GM12878 (cell line): Measurements from ENCODE around the gene PEX11B. TPM values are rescaled to one million over a fixed set of nuclear protein-coding genes. Genes with fewer than 3 reads are reported as not detected.

Experiments used
- ATAC-seq: fragments of 200-7000 bp; cut with Tn5 transposase; 3 replicates; pipeline ENCODE4 v1.9.1; 2020; ENCODE audit warnings: mild to moderate bottlenecking, moderate library complexity
- BruUV-seq: library from RNA; stranded (reverse); fragments of 400-500 nt; replicated peaks from 2 replicates; lab custom pipeline; 2021; lab: Mats Ljungman, UMichigan
- CTCF ChIA-PET: fragments of 300-600 bp; sonication (Branson Sonifier 250); formaldehyde crosslinking; extraction: SDS; loops from one replicate; lab custom pipeline; 2021; ENCODE audit warnings: inconsistent platforms; lab: Yijun Ruan, JAX
- POLR2A ChIA-PET: fragments of 350-600 bp; formaldehyde crosslinking; extraction: SDS; loops from one replicate; lab custom pipeline; 2021; ENCODE audit warnings: inconsistent platforms; lab: Charles Lee
- RAD21 ChIA-PET: fragments of 300-600 bp; sonication (Branson Sonifier 250); formaldehyde crosslinking; loops from one replicate; lab custom pipeline; 2023; ENCODE audit warnings: antibody characterized with exemption; ENCODE audit not compliant: unreplicated experiment; lab: Charles Lee
- SMC1A ChIA-PET: fragments of 300-600 bp; sonication (Branson Sonifier 250); formaldehyde crosslinking; loops from one replicate; lab custom pipeline; 2023; ENCODE audit not compliant: unreplicated experiment, uncharacterized antibody; lab: Charles Lee
- DNase-seq: peaks from one replicate; pipeline ENCODE4 v3.0.0-alpha.2; 2011; ENCODE audit warnings: low read depth, low spot score
- FAIRE-seq: peaks from 3 replicates; lab custom pipeline; 2011; peaks lifted over from hg19 to GRCh38; lab: Jason Lieb, UNC
- H2AFZ ChIP-seq: 2 replicates; pipeline ENCODE4 v1.6.0; 2011; ENCODE audit warnings: low read depth, low read length, control low read depth; ENCODE audit not compliant: control insufficient read depth
- H3K27ac ChIP-seq: 2 replicates; pipeline ENCODE4 v1.5.1; 2011; ENCODE audit warnings: control low read depth; ENCODE audit not compliant: control insufficient read depth, insufficient read depth
- H3K27me3 ChIP-seq, 2 experiments: replicated peaks in 1 of 2; 2 replicates each; pipeline versions ENCODE4 v1.6.0 to v1.6.1; 2011; ENCODE audit warnings: low read length in 1 of 2; ENCODE audit not compliant: control insufficient read depth in 2 of 2, insufficient read depth in 2 of 2
- H3K36me3 ChIP-seq, 2 experiments: 2 replicates each; pipeline ENCODE4 v1.5.1; 2011; ENCODE audit warnings: low read length in 1 of 2; ENCODE audit not compliant: control insufficient read depth in 2 of 2, insufficient read depth in 2 of 2
- H3K4me1 ChIP-seq: 2 replicates; pipeline ENCODE4 v1.6.1; 2011; ENCODE audit warnings: mild to moderate bottlenecking, low read length, moderate library complexity, mixed read lengths; ENCODE audit not compliant: control insufficient read depth, insufficient read depth
- H3K4me2 ChIP-seq: 2 replicates; pipeline ENCODE4 v1.6.0; 2011; ENCODE audit warnings: control low read depth; ENCODE audit not compliant: control insufficient read depth, insufficient read depth
- H3K4me3 ChIP-seq: fragments of 200-600 bp; sonication (generic); 2 replicates; pipeline ENCODE4 v1.5.1; 2016
- H3K79me2 ChIP-seq: 2 replicates; pipeline ENCODE4 v1.6.0; 2011; ENCODE audit warnings: low read length; ENCODE audit not compliant: control insufficient read depth, insufficient read depth
- H3K9ac ChIP-seq: 2 replicates; pipeline ENCODE4 v1.8.0; 2011; ENCODE audit warnings: low read length, control low read depth, mixed read lengths; ENCODE audit not compliant: control insufficient read depth, insufficient read depth
- H3K9me3 ChIP-seq: replicated peaks from 3 replicates; pipeline ENCODE4 v1.5.1; 2011; ENCODE audit warnings: mild to moderate bottlenecking, low read length; ENCODE audit not compliant: control insufficient read depth, insufficient read depth
- H4K20me1 ChIP-seq: 2 replicates; pipeline ENCODE4 v1.6.0; 2011; ENCODE audit not compliant: control insufficient read depth, insufficient read depth
- ATF7 ChIP-seq: fragments of 450-650 bp; IDR thresholded peaks from 2 replicates; pipeline ENCODE4 v1.6.1; 2016; ENCODE audit warnings: low read depth, mild to moderate bottlenecking
- CBFB ChIP-seq: IDR thresholded peaks from 2 replicates; pipeline ENCODE4 v1.6.1; 2016; ENCODE audit warnings: antibody characterized with exemption, low read depth
- JUND ChIP-seq: IDR thresholded peaks from 2 replicates; pipeline ENCODE4 v1.6.1; 2012; ENCODE audit warnings: low read depth, mild to moderate bottlenecking, low read length, improper control_type of control experiment, moderate library complexity
- MYC ChIP-seq: IDR thresholded peaks from 2 replicates; pipeline ENCODE4 v1.6.1; 2011; ENCODE audit warnings: mild to moderate bottlenecking, low read length, moderate library complexity, inconsistent platforms; ENCODE audit not compliant: insufficient read depth, insufficient replicate concordance, insufficient read length, severe bottlenecking
- SMC3 ChIP-seq: IDR thresholded peaks from 2 replicates; pipeline ENCODE4 v1.6.1; 2011; ENCODE audit warnings: low read length, improper control_type of control experiment, borderline replicate concordance
- SP1 ChIP-seq: IDR thresholded peaks from one replicate; pipeline ENCODE4 v1.6.1; 2011; ENCODE audit warnings: low read depth, low read length
- YBX1 ChIP-seq: fragments of 450-650 bp; IDR thresholded peaks from 2 replicates; pipeline ENCODE4 v1.6.1; 2016; ENCODE audit warnings: antibody characterized with exemption
- WGBS: methylation state at CpG from one replicate; pipeline ENCODE4 v1.1.6; 2016; ENCODE audit warnings: low lambda C conversion rate; ENCODE audit not compliant: insufficient replicate concordance, insufficient coverage; ENCODE audit errors: missing lambda C conversion rate; 5-methylcytosine and 5-hydroxymethylcytosine counted together
- in situ Hi-C: fragments of 300-500 bp; cut with MboI; formaldehyde crosslinking; loops from 9 replicates; pipeline ENCODE4 v1.14.3; 2018; ENCODE audit warnings: mixed read lengths
- intact Hi-C: fragments of 100-400 bp; cut with micrococcal nuclease; formaldehyde crosslinking; loops from one replicate; pipeline ENCODE4 v1.14.2; 2022; ENCODE audit not compliant: unreplicated experiment
- polyA plus RNA-seq, 11 experiments: library from polyadenylated mRNA; depleted of rRNA in 4 of 11; unstranded in 6 of 11; stranded (reverse) in 5 of 11; fragments of >200 nt; fragmentation: Nextera tagmentation in 4 of 11; fragmentation: Illumina TruSeq in 1 of 11; extraction: Ambion mirVana in 4 of 11; extraction: Trizol in 1 of 11; gene quantifications; 1 replicate in 1 of 11; 2 replicates in 10 of 11; pipeline versions ENCODE4 v1.2.1 to v1.2.3, GENCODE V29; 2011 to 2016; ENCODE audit warnings: inconsistent platforms in 2 of 11, missing spikeins in 2 of 11, low read depth in 1 of 11
- total RNA-seq, 4 experiments: library from RNA; depleted of rRNA in 3 of 4; stranded (reverse); fragments of >200 nt in 3 of 4; fragmentation: Illumina TruSeq in 1 of 4; extraction: Trizol in 1 of 4; gene quantifications; 2 replicates each; pipeline versions ENCODE4 v1.2.1 to v1.2.3, GENCODE V29; 2013 to 2021
- TF ChIP-seq, protein P1 (sequence below): fragments of 450-650 bp; IDR thresholded peaks from 2 replicates; pipeline ENCODE4 v1.6.1; 2017; ENCODE audit warnings: antibody characterized with exemption, mild to moderate bottlenecking, moderate library complexity

Gene PEX11B
- total and polyA plus RNA-seq, 10 of the 15 experiments (the other 5 are each of a cell fraction or from before 2014, with no cell fraction given), result 24.9 to 129 (median 40.7) TPM

DNA sequence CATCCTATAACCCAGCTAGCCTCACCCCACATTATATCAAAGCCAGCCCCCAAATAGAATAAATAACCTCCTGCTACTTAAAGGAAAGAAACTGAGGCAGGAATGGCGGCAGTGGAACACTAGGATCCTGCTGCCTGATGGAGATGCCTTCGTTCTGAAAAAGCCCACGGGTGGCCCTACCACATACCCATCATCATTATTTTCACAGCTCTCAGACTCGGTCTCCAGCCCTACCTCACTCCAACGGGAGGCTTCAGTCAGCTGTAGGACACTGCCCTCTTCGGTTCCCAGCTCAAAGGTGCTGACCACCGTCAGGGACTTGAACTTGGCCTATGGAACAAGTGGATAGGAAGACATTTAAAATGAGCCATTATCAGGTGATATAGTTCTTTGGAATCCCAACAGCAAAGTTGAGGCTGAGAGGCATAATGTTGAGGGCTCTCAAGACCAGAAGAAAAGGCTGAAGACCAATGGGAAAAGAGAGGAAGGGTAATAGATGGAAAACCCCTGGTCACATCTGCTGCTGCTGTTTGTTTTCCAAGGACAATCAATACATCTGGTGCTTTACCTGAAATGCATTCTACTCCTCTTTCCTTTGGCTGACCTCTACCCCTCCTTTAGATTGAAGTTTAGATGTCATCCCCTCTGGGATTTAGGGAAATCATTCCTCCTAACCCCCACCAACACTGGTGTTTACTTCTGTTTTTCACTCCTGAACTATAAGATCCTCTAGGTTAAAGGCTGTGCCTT is 25.0 kb downstream of the PEX11B start:
- no peak overlapping the region for H2AFZ ChIP-seq
- no peak overlapping the region for H3K4me2 ChIP-seq
- 51% methylated on average over 7 of the region's 7 CpGs for WGBS
- no peaks in the 10 kb centered on the region for H3K9me3 ChIP-seq
- ChIA-PET RAD21 (interaction anchor here (0.7 to 2.8 kb wide), 4 partner anchors 18 to 119 kb away, joined by 3 to 10 read pairs (median 6); partner anchors contain the start of genes LIX1L and NUDT17), POLR2A (no interaction called here), CTCF (interaction anchor here (0.6 to 5.9 kb wide), 19 partner anchors 9 to 139 kb away, joined by 3 to 66 read pairs (median 8); partner anchors contain the start of genes ANKRD34A, HJV, ITGA10 and LIX1L), SMC1A (interaction anchor here (0.9 to 2.5 kb wide), 11 partner anchors 34 to 138 kb away, joined by 3 to 12 read pairs (median 4); partner anchors contain the start of genes ANKRD34A, PIAS3 and POLR3GL)
- no peaks in the 10 kb centered on the region for H4K20me1 ChIP-seq
- FAIRE-seq, result no peak
- no peak for ATAC-seq
- TF ChIP-seq JUND (no peak), ATF7 (no peak), SMC3 (no peak), MYC (no peak), SP1 (no peak), YBX1 (no peak), CBFB (no peak)
- TF ChIP-seq, protein P1, sequence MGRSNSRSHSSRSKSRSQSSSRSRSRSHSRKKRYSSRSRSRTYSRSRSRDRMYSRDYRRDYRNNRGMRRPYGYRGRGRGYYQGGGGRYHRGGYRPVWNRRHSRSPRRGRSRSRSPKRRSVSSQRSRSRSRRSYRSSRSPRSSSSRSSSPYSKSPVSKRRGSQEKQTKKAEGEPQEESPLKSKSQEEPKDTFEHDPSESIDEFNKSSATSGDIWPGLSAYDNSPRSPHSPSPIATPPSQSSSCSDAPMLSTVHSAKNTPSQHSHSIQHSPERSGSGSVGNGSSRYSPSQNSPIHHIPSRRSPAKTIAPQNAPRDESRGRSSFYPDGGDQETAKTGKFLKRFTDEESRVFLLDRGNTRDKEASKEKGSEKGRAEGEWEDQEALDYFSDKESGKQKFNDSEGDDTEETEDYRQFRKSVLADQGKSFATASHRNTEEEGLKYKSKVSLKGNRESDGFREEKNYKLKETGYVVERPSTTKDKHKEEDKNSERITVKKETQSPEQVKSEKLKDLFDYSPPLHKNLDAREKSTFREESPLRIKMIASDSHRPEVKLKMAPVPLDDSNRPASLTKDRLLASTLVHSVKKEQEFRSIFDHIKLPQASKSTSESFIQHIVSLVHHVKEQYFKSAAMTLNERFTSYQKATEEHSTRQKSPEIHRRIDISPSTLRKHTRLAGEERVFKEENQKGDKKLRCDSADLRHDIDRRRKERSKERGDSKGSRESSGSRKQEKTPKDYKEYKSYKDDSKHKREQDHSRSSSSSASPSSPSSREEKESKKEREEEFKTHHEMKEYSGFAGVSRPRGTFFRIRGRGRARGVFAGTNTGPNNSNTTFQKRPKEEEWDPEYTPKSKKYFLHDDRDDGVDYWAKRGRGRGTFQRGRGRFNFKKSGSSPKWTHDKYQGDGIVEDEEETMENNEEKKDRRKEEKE, result no peak
- no peak overlapping the region for H3K4me3 ChIP-seq
- no peak for DNase-seq
- H3K9ac ChIP-seq, result no peak overlapping the region
- H3K79me2 ChIP-seq, result no peaks in the 10 kb centered on the region
- no peaks in the 10 kb centered on the region for H3K36me3 ChIP-seq
- in situ Hi-C loops (no loop called here), intact Hi-C loops (loop anchor here (2.0 kb wide), 1 partner anchor 17 kb away; the partner anchor contains the start of gene ITGA10)
- no TSS peak for BruUV-seq
- H3K4me1 ChIP-seq, result no peaks in the 10 kb centered on the region
- H3K27ac ChIP-seq, result no peak overlapping the region
- H3K27me3 ChIP-seq, result no peaks in the 10 kb centered on the region
